HG02840 (cell line): ENCODE data around the gene TNFRSF1B.

Source experiments
- ATAC-seq: cut with Tn5 transposase; IDR thresholded peaks from one replicate; pipeline ENCODE4 v1.9.1; 2021; ENCODE audit warnings: mild to moderate bottlenecking, moderate library complexity, moderate number of reproducible peaks; ENCODE audit not compliant: unreplicated experiment, low FRiP score

TNFRSF1B gene

GRCh38 chr1:12251442-12251841 lies 84.7 kb downstream of the TNFRSF1B start:
- no peak for ATAC-seq

- no peak for ATAC-seq
Measured at GRCh38 chr1:12255913-12256312, 89.1 kb downstream of the TNFRSF1B start.

- ATAC-seq: no peak
Measured at GRCh38 chr1:12258272-12258671, 91.5 kb downstream of the TNFRSF1B start.
